GM10847 (cell line): Measurements from ENCODE around the gene CCDC138.

ENCODE experiments used
- POLR2A ChIP-seq: IDR thresholded peaks from 2 replicates; pipeline ENCODE4 v1.6.1; 2011; ENCODE audit not compliant: insufficient read length; ENCODE audit errors: extremely low read depth

Gene CCDC138

DNA sequence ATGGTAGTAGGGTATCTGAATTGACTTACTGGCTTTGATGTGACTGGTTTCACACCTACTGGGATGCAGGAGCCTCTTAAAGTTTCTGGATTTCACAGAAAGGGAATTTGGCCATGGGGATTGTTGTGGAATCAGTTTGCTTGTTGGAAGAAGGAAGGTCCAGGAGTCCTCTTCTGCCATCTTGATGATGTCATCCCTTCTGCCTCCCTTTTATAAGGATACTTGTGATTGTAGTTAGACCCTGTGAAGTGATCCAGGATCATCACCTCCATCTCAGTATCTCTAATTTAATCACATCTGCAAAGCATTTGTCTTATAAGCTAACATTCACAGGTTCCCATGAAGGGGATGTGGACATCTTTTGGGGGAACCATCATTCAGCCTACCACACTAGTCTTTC is 79.5 kb downstream of the CCDC138 start:
- TF ChIP-seq POLR2A = no peak

DNA sequence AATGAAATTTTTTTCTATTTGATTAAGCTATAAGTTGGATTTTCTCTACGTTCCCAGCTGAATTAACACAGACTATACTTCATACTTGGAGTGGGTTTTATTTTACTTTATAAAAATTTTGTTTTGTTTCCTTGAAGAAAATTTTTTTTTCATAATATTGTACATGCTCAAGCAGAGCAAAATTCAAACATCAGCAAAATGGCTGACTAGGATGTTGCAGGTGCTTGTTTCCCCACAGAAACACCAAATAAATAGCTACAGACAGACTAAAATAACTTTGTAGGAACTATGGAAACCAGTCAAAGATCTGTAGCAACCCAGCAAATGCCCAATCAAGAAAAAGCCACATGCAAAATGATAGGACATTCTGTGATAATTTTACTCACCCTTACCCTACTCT is 82.3 kb downstream of the CCDC138 start:
- TF ChIP-seq POLR2A = no peak

- no peak for TF ChIP-seq POLR2A
These were observed 83.0 kb downstream of the CCDC138 start for GRCh38 chr2:108869542-108869941.

DNA sequence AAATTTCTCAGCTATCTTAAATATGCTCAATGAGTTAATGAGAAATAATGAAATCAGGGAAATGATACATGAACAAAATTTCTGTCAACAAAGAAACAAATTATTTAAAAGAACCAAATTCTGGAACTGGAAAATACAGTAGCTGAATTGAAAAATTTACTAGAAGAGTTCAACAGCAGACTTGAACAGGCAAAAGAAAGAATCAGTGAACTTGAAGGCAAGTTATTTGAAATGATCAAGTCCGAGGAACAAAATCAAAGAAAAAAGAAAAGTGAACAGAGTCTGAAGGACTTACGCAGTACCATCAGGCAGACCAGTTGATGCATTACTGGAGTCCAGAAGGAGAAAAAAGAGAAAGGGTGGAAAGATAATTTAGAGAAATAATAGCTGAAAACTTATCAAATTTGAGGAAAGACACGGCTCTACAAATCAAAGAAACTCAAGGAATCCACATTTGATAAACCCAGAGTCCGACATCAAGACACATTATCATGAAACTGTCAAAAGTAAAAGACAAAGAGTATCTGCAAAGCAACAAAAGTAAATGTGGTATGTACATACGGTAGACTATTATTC is 83.6 kb downstream of the CCDC138 start:
- no peak for TF ChIP-seq POLR2A

GRCh38 chr2:108877506-108877905 is 90.9 kb downstream of the CCDC138 start:
- TF ChIP-seq POLR2A = no peak

DNA sequence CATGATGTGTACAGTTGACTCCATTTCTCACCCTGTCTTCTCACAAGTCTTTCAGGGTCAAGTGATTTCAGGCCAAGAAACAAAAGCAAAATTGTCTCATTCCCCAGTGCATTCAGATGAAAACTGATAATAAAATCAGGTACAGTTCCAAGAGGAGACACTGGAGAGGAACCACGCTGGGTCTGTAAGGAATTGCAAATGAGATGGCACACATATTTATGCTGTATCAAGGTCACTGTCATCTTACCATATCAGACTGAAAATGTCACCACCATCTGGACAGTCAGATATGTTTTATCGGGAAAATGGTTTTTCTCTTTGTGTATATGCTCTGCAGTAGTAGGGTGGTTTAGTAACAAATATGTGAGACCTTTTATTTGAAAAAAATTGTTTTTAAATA is 91.7 kb downstream of the CCDC138 start:
- TF ChIP-seq POLR2A = no peak

DNA sequence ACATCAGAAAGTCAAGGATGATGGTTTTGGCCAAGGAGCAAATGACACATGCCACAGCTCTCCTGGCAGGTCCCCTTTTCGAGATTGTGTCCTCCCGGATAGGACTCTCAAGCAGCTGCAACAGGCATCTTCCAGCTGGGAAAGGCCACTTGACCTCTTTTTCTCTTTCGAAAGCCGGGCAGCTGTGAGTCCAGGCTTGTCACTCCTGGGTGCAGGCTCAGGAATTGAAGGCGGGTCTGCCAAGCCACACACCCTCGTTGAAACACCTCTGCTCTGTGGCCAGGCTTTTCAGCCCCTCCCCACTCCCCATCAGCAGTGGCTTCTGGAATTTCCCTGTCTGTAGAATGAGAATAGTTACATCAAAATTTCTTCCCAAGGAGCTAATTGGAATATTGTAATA is 98.0 kb downstream of the CCDC138 start:
- TF ChIP-seq POLR2A = no peak

DNA sequence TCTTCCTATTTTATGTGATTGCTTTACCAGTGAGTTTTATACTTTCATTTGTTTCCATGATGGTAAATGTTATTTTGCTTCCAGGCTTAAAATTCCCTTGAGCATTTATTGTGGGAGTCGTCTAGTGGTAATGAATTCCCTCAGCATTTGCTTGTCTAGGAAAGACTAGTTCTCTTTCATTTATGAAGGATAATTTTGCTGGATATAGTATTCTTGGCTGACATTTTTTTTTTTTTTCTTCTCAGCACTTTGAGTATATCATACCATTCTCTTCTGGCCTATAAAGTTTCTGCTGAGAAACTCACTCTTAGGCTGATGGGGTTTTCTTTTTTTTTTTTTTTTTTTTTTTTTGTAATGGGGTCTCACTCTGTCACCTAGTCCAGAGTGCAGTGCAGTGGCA is 103.3 kb downstream of the CCDC138 start:
- no peak for TF ChIP-seq POLR2A

DNA sequence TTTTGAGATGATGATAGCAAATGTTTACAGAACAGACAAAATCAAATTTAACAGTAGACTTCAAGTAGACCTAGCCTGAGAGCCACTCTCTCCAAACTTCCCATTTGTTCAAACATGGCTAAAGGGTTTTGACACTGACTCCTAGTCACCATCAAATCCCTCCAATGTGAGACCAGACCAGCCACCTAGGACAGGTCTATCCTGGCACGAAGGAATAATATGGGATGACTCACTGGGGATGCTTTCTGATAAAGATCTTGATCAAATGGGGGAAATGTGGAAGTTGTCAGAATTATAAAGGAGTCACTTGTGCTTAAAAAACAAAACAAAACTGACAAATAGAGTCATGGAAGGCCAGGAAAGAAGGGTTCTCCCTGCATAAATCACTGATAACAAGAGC is 106.7 kb downstream of the CCDC138 start:
- TF ChIP-seq POLR2A = no peak

DNA sequence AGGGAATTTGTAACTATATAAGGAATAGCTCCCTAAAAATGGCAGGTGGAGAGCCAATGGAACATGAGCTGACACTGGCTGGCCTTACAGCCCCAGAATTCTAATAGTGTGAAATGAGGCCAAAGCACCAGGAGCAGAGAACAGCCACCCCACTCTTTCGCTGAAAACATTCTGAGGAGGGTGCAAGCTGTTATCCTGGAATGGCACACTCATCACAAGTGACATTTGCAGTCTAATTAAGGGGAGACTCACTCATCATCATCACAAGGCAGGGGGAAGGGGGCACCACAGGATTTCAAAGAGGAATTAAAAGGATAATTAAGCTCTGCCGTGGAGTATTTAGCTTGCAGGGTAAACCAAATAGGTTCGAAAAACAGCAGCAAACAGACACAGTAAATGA is 108.2 kb downstream of the CCDC138 start:
- no peak for TF ChIP-seq POLR2A

- no peak for TF ChIP-seq POLR2A
These were observed 108.6 kb downstream of the CCDC138 start for GRCh38 chr2:108895188-108895587.

- no peak for TF ChIP-seq POLR2A
These were observed 110.2 kb downstream of the CCDC138 start for GRCh38 chr2:108896741-108897140.

DNA sequence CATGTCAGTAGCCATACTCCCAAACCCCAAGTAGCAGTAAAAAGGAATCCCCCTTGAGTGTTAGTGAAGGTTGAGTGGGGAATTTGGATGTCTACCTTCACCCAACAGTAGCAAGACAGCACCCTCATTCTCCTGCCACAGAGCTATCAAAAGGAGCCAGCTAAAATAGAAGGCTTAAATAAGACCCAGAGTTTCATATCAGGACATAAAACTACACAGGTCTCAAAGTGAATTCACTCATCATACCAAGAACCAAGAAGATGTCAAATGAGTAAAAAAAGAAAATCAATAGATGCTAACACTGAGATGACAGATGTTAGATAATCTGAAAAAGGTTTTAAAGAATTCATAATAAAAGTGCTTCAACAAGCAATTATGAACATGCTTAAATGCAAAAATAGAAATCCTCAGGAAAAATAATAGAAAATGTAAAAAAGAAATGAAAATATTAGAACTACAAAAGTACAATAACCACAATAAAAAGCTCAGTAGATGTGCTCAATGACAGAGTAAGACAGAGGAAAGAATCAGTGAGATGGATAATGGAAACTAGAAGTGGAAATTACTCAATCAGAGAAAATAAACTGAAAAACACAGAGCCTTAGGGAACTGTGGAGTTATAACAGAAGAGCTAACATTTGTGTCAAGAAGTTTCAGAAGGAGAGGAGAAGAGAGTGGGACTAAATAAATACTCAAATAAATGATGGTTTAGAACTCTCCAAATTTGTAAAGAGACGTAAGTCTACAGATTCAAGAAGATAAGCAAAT is 111.9 kb downstream of the CCDC138 start:
- TF ChIP-seq POLR2A = no peak

- no peak for TF ChIP-seq POLR2A
These were observed 118.1 kb downstream of the CCDC138 start for GRCh38 chr2:108904680-108905079.

DNA sequence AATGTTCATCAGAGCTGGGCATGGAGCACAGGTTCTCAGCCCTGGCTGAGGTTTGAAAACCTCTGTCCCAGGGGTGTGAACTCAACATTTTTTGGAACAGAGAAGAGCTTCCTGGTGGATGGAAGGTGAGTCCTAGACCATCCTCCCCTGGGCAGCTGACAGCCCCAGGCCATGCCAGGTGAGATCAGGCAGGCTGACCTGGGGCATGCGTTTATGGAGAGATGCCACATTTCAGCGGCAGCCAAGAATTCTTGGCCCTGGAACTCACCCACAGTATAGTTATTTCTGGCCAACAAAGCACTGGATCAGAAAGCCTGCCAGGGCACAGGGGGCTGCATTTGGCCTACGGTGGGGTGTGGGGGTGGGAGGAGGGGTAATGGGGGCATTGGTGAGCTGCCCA is 118.6 kb downstream of the CCDC138 start:
- no peak for TF ChIP-seq POLR2A

GRCh38 chr2:108905906-108906305 is 119.3 kb downstream of the CCDC138 start:
- no peak for TF ChIP-seq POLR2A
